Vagina (tissue), 2 donors: Measurements from ENCODE around the gene OBSCN. TPM values are rescaled to one million over a fixed set of nuclear protein-coding genes. Genes with fewer than 3 reads are reported as not detected.

ENCODE experiments used
- DNase-seq, 2 donors: peaks; one replicate each; pipeline ENCODE4 v3.0.0-alpha.2; 2017; ENCODE audit errors: extremely low spot score in 2 of 2
- H3K27ac ChIP-seq: fragments of 200-600 bp; sonication (generic); one replicate; pipeline ENCODE4 v1.5.1; 2019
- H3K27me3 ChIP-seq: fragments of 200-600 bp; sonication (generic); one replicate; pipeline ENCODE4 v1.5.1; 2019
- H3K36me3 ChIP-seq, 2 donors: fragments of 200-600 bp; sonication (generic); one replicate each; pipeline ENCODE4 v1.5.1; 2017 to 2019
- H3K4me1 ChIP-seq: fragments of 200-600 bp; sonication (generic); one replicate; pipeline ENCODE4 v1.5.1; 2019
- H3K4me3 ChIP-seq, 2 donors: fragments of 200-600 bp; sonication (generic); 1 replicate in 1 of 2; 2 replicates in 1 of 2; pipeline ENCODE4 v1.5.1; 2016 to 2019
- H3K9me3 ChIP-seq: fragments of 200-600 bp; sonication (generic); one replicate; pipeline ENCODE4 v1.5.1; 2019
- CTCF ChIP-seq, 3 experiments: fragments of 450-650 bp in 2 of 3; fragments of 200-600 bp in 1 of 3; sonication (generic) in 1 of 3; IDR thresholded peaks; one replicate each; pipeline ENCODE4 v1.5.1; 2017 to 2019; ENCODE audit warnings: antibody characterized with exemption in 3 of 3, mild to moderate bottlenecking in 2 of 3, moderate library complexity in 2 of 3
- POLR2A ChIP-seq, 2 donors: fragments of 450-650 bp; IDR thresholded peaks; one replicate each; pipeline ENCODE4 v1.6.1; 2017; ENCODE audit warnings: antibody characterized with exemption in 2 of 2, mild to moderate bottlenecking in 2 of 2, moderate library complexity in 2 of 2
- POLR2AphosphoS5 ChIP-seq, 2 donors: sonication (generic); formaldehyde crosslinking; IDR thresholded peaks; one replicate each; pipeline ENCODE4 v1.9.0; 2017; ENCODE audit warnings: antibody characterized with exemption in 2 of 2, mild to moderate bottlenecking in 2 of 2, low read depth in 1 of 2; ENCODE audit not compliant: insufficient read depth in 1 of 2
- intact Hi-C: fragments of 100-400 bp; cut with DNase I; formaldehyde crosslinking; loops from one replicate; pipeline ENCODE4 v1.15.1; 2023
- total RNA-seq: library from RNA; depleted of rRNA; stranded (reverse); fragments of >200 nt; gene quantifications from one replicate; pipeline ENCODE4 v1.2.3, GENCODE V29; 2016

The OBSCN gene
- total RNA-seq, 1 donor from 2014 or later = 35.8 TPM

DNA sequence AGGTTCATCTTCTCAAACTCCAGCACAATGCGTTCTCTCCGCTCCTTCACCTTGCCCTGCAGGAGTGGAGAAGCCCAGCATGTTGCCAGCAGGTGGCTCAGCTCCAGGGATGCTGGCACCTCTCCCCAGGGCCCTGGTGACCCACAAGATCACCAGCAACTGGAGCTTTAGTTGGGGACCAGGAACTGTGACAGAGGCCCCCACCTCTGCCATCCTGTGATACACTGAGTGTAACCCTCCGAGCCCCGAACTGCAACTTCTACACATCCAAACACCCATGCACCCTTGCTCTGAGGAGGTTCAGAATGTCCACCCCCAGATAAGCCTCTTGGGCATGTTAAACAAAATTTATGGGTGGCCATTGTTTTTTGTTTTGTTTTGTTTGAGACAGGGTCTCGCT, 203.3 kb downstream of the OBSCN start:
- peaks cover 39% of the 10 kb centered on the region for H3K4me1 ChIP-seq
- no peak overlapping the region for H3K27ac ChIP-seq
- no peak for TF ChIP-seq POLR2AphosphoS5 (IDR thresholded peaks at IDR 0.05; ENCODE audit: insufficient read depth in 1 of 2, low read depth in 1 of 2)
- no peak overlapping the region for H3K4me3 ChIP-seq
- no peak for DNase-seq
- intact Hi-C loops = no loop called here
- H3K36me3 ChIP-seq = no peaks in the 10 kb centered on the region
- H3K27me3 ChIP-seq = no peaks in the 10 kb centered on the region
- H3K9me3 ChIP-seq = no peaks in the 10 kb centered on the region

- H3K27ac ChIP-seq = no peak overlapping the region
- intact Hi-C loops = no loop called here
- no peak overlapping the region for H3K4me3 ChIP-seq
- DNase-seq = no peak
- H3K36me3 ChIP-seq = no peaks in the 10 kb centered on the region
- peaks cover 46% of the 10 kb centered on the region for H3K4me1 ChIP-seq
- H3K9me3 ChIP-seq = no peaks in the 10 kb centered on the region
- TF ChIP-seq POLR2A (IDR thresholded peaks at IDR 0.05) (no peak), POLR2AphosphoS5 (IDR thresholded peaks at IDR 0.05; ENCODE audit: insufficient read depth in 1 of 2, low read depth in 1 of 2) (no peak), CTCF (IDR thresholded peaks at IDR 0.05) (no peak)
- no peaks in the 10 kb centered on the region for H3K27me3 ChIP-seq
Observed at GRCh38 chr1:228411548-228412430, 203.9 kb downstream of the OBSCN start.

GRCh38 chr1:228413241-228414010, 205.6 kb downstream of the OBSCN start:
- no peak for DNase-seq
- H3K9me3 ChIP-seq = no peaks in the 10 kb centered on the region

GRCh38 chr1:228414511-228415211, 206.8 kb downstream of the OBSCN start:
- Histone ChIP-seq H3K27ac (no peak overlapping the region), H3K4me1 (peaks cover 28% of the 10 kb centered on the region), H3K9me3 (no peaks in the 10 kb centered on the region), H3K27me3 (no peaks in the 10 kb centered on the region), H3K4me3 (no peak overlapping the region), H3K36me3 (no peaks in the 10 kb centered on the region)
- DNase-seq = no peak
- TF ChIP-seq CTCF (IDR thresholded peaks at IDR 0.05) = no peak
- no peak for TF ChIP-seq POLR2AphosphoS5 (IDR thresholded peaks at IDR 0.05; ENCODE audit: insufficient read depth in 1 of 2, low read depth in 1 of 2)
- TF ChIP-seq POLR2A (IDR thresholded peaks at IDR 0.05) = no peak
- intact Hi-C loops = no loop called here

More at GRCh38 chr1:228413241-228414010, 205.6 kb downstream of the OBSCN start:
- Histone ChIP-seq H3K27me3 (no peaks in the 10 kb centered on the region), H3K4me1 (peaks cover 40% of the 10 kb centered on the region), H3K4me3 (no peak overlapping the region), H3K27ac (no peak overlapping the region), H3K36me3 (no peaks in the 10 kb centered on the region)
- intact Hi-C loops = no loop called here
- no peak for TF ChIP-seq POLR2AphosphoS5 (IDR thresholded peaks at IDR 0.05; ENCODE audit: insufficient read depth in 1 of 2, low read depth in 1 of 2)
- no peak for TF ChIP-seq POLR2A (IDR thresholded peaks at IDR 0.05)
- TF ChIP-seq CTCF (IDR thresholded peaks at IDR 0.05) = no peak

DNA sequence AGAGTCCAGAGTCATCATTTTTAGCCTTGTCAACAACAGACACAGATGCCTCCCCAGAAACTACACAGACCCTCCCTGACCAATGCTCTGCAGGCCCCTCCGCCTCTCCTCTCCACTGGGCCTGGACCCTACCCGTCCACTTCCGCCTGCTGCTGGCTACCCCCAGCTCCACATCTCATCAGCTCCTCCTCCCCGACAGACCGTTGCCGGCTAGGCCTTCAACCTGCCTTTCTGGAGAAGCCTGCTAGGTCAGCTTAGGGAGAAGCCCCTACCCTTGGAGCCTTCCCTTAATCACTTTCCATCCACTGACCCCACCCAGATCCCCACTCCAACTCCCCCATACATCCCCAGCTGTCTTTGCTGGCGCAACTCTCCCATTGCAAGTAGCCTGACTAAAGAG, 207.4 kb downstream of the OBSCN start:
- Histone ChIP-seq H3K4me3 (no peak overlapping the region), H3K27ac (no peak overlapping the region), H3K9me3 (no peaks in the 10 kb centered on the region), H3K27me3 (no peaks in the 10 kb centered on the region), H3K36me3 (no peaks in the 10 kb centered on the region), H3K4me1 (peaks cover 26% of the 10 kb centered on the region)
- no peak for DNase-seq
- TF ChIP-seq CTCF (IDR thresholded peaks at IDR 0.05) (no peak), POLR2AphosphoS5 (IDR thresholded peaks at IDR 0.05; ENCODE audit: insufficient read depth in 1 of 2, low read depth in 1 of 2) (no peak), POLR2A (IDR thresholded peaks at IDR 0.05) (no peak)
- intact Hi-C loops = no loop called here
